NCI-H2107 (cell line): ENCODE results near the gene MYRIP.
"Not testable (repeated sequence)": the region's sequence is repeated elsewhere in the genome, so short reads cannot be mapped to it uniquely, and the experiment has no call there.

Source experiments
- DNase-seq: peaks from one replicate; lab custom pipeline; 2025; lab: John Stamatoyannopoulos, UW

Gene MYRIP

GRCh38 chr3:39808467-39809180 is 785 bp upstream of the MYRIP start:
- DNase-seq, result no peak

DNA sequence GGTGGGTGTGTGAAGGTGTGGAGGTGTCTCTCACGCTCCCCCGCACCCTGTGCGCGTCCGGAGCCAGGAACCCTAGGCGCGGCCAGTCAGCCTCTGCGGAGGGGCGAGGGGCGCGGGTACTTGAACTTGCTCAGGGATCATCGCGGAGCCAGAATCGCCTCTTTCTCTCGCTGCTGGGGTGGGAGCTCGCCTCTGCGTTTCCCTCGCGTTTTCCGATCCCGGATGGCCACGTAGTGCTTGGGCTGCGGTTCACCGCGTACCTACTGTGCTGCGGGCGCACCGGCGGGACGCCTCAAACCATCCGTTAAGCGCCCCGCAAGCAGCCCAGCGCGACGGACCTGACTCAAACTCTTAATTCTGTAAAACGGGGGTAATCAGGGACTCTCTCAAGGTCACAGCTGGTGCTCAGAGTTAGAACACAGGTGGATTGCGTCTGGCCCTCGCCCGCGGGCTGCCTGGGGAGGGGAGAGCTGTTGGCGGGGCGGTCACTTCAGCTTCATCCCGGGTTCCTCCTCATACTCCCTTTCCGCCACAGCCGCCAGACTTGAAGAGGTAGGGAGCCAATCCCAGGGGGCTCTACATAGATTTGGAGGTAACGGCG is 686 bp downstream of the MYRIP start:
- no peak for DNase-seq

- no peak for DNase-seq
These were observed 1.3 kb downstream of the MYRIP start for GRCh38 chr3:39810647-39811161.

GRCh38 chr3:39811561-39811960 is 2.2 kb downstream of the MYRIP start:
- no peak for DNase-seq

DNA sequence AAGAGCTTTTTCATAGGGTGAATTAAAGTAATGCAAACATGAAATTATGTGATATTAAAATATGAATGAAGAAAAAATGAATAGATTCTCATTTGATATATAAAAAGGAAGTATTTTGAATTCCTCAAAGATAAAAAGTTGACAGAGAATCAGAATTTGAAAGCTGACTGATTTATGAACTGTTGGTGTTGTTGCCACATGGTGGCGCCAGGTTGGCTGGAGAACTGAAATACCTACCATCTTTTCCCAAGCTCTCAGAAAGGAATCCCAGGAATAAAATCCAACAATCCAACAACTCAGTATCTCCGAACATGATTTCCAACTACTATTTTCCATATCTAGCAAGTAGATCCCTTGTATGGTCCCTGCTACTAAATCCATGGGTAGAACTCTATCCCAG is 3.1 kb downstream of the MYRIP start:
- no peak for DNase-seq

GRCh38 chr3:39814007-39814406 is 4.6 kb downstream of the MYRIP start:
- no peak for DNase-seq

DNA sequence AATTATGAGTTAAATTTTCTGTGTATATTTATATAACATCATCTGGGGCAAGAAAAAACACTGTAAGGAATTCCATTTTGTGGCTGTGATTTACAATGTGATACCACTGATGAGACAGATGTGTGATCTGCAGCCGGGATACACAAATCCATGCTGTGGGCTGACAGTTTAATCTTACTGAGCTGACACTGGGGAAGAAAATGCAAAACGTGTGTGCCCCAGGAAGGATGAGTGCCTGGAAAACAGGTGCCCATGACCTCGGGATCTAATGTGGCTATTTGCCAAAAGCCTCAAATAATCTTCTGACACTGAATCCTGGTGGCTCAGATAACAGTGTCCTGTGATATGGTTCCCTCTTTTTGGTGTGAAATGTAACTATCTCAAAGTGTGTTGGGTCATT is 10.5 kb downstream of the MYRIP start:
- no peak for DNase-seq

- DNase-seq, result not testable (repeated sequence)
These were observed 24.4 kb downstream of the MYRIP start for GRCh38 chr3:39833764-39834163.

GRCh38 chr3:39839484-39839883 is 30.1 kb downstream of the MYRIP start:
- no peak for DNase-seq

GRCh38 chr3:39843440-39843839 is 34.0 kb downstream of the MYRIP start:
- DNase-seq, result no peak

GRCh38 chr3:39848365-39848764 is 39.0 kb downstream of the MYRIP start:
- no peak for DNase-seq

- no peak for DNase-seq
These were observed 40.7 kb downstream of the MYRIP start for GRCh38 chr3:39849992-39850715.

DNA sequence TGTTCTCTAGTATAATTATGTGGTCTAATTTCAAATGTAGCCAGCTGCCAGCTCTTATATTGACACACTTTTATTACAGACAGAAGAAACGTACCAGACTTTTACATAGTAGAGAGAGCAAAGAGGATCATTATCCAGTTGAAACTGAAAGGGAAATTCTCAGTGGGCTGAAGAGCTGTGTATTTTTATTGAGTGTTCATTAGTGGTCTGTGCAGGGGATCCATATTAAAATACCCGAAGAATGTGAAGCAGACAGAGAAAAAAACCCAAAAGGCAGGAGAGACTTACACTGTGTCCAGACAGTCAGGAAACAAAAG is 41.3 kb downstream of the MYRIP start:
- no peak for DNase-seq

GRCh38 chr3:39855517-39855916 is 46.1 kb downstream of the MYRIP start:
- DNase-seq, result no peak

- no peak for DNase-seq
These were observed 60.5 kb downstream of the MYRIP start for GRCh38 chr3:39869890-39870289.

DNA sequence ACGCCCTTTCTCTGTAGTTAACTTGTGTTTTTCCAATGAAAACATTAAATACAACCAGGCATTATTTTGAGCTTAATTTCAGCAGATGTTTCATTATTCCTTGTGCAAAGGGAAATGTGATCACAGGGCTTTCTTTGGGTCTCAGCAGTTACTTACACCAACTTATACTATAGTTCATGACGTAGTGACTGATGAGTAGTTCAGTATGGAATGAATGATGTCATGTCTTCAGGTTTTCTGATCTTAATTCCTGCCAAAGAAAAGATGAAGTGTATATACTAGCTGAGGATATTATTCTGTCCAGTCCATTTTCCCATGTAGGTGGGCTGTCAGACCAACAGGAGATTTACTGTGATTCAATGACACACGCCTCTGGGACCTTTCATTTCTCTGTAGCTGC is 61.3 kb downstream of the MYRIP start:
- no peak for DNase-seq

DNA sequence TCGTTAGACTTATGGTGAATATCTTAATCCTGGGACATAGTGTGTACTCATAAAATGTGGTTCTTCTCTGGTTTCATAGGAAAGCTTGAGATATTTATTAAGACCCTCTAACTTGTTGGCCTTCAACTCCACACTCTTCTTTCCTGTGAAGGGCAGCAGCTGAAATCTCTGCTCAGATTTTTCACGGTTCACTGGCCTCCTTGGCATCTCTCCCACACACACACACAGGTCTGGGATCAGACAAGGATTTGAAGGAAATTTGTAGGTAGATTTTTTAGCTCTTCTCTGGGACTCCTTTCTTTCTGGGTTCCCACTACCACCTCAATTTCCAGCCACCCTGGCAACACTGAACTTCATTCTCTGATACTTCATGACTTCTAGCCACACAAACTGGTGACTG is 70.2 kb downstream of the MYRIP start:
- no peak for DNase-seq

GRCh38 chr3:39882111-39882510 is 72.7 kb downstream of the MYRIP start:
- DNase-seq, result no peak

DNA sequence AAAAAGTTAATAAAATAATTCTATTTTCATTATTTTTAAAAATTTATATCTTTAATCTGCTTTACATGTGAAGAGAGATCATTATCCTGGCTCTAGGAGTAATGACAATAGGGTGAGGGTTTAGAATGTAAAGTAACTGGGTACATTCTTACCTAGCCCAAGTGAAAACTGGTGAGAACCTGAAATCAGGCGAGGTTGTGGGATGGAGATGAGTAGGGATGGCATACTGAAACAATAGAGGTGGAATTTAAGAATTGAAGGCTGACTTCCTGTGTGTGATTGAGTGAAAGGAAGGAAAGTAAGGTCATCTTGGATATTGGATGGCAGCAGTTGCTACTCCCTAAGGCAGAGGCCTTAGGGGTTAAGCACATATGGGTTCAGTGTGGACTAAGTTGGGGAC is 82.7 kb downstream of the MYRIP start:
- no peak for DNase-seq

- no peak for DNase-seq
These were observed 86.8 kb downstream of the MYRIP start for GRCh38 chr3:39896184-39896583.

DNA sequence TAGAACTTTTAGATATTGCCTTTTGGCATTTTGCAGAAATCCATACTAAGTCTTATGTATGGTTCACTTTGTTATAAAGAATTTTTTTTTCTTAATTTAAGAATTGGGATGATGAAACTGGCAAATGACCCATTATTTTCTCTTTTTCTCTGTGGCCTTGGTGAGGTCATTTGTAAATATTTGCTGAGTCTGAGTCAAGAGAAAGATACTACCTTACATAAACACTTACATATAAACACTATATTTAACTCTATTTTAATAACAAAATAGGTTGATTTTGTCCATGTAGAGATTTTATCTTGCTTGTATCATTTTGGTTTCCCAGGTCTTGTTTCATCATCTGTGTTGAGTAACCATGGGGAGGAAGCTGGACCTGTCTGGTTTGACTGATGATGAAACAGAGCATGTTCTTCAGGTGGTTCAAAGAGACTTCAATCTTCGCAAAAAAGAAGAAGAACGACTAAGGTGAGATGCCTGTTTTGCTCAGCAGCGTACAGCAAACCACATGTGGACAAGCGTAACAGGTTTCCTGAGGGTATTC is 91.1 kb downstream of the MYRIP start:
- DNase-seq, result no peak

DNA sequence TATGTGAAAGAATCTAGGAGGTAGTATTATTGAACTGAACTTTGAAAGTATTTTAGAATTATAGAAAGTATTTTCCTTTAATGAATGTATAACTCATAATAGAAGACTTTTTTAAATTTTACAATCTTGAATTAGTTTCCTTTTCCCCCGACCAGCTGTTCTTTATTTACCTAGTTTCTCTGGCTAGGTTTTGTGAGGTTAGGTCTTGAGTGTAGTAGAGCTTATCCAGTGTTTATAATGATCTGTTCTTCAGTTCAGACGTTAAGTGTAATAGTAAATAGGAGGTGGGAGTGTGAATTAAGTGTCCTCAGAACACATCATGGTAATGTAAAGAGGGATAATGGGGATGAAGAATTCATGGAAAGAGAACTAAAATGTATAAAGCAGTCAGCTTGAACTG is 93.8 kb downstream of the MYRIP start:
- no peak for DNase-seq

DNA sequence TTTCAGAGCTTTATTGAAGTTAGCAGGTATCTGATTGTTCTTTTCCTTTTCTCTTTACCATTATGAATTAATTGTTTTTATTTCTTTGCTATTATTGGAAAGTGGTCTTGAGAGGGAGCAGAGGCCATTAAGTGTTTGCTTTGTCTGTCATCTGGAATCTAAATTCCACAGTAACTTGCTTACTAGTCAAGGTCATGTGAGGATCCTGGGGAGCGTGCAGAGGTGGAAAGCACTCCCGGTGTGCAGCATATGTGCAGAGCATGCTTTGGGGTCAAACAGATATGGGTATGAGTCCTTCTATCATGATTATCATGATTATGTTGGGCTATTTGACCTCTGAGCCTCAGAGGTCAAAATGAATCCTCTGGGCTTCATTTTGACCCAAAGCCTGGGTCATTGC is 96.4 kb downstream of the MYRIP start:
- no peak for DNase-seq
